Activated naive CD4-positive, alpha-beta T cell treated with anti-CD3 and anti-CD28 coated beads, Interleukin-2, amount 50 U/mL, for 72 hours (primary cell): ENCODE results near the gene COQ10B. TPM values are rescaled to one million over a fixed set of nuclear protein-coding genes. Genes with fewer than 3 reads are reported as not detected.
"Not testable (repeated sequence)": the region's sequence is repeated elsewhere in the genome, so short reads cannot be mapped to it uniquely, and the experiment has no call there.

Experiments used
- ATAC-seq, 2 donors: fragments of 150-1000 bp; cut with Tn5 transposase; 2 replicates each; pipeline ENCODE4 v1.10.0; 2021; ENCODE audit warnings: mild to moderate bottlenecking in 2 of 2, moderate library complexity in 2 of 2
- DNase-seq, 2 donors: peaks; one replicate each; pipeline ENCODE4 v3.0.0; 2021 to 2022; ENCODE audit warnings: low spot score in 2 of 2
- H3K27ac Mint-ChIP-seq, 2 donors: one replicate each; pipeline ENCODE4 v1.8.0; 2022; ENCODE audit warnings: mild to moderate bottlenecking in 2 of 2, mixed read lengths in 2 of 2
- H3K36me3 Mint-ChIP-seq, 2 donors: one replicate each; pipeline ENCODE4 v1.8.0; 2022; ENCODE audit warnings: mixed read lengths in 2 of 2
- H3K9me3 Mint-ChIP-seq, 2 donors: one replicate each; pipeline ENCODE4 v1.8.0; 2022; ENCODE audit warnings: mixed read lengths in 2 of 2
- total RNA-seq, 2 donors: library from RNA; stranded (reverse); gene quantifications; one replicate each; pipeline ENCODE4 v1.2.3, GENCODE V29; 2022

The COQ10B gene
- 10 to 100 TPM; 12.6 to 48.6 TPM for total RNA-seq

GRCh38 chr2:197453123-197453913 lies at the start of gene COQ10B:
TSS of gene COQ10B (plus strand) at chr2:197453552. CDS start at chr2:197453561, 9 bp downstream.
- DNase-seq (peak; percentile 96 to 100), ATAC-seq (peak; percentile 91 to 93)
- Mint-ChIP-seq H3K9me3 (no peaks in the 10 kb centered on the region), H3K27ac (peak within 1 kb of the TSS; percentile 99 to 100), H3K36me3 (peaks cover 7 to 9% of the 10 kb centered on the region in 2 donors)

- DNase-seq: no peak
- Mint-ChIP-seq H3K27ac (no peak overlapping the region), H3K9me3 (no peaks in the 10 kb centered on the region), H3K36me3 (peaks cover 6 to 47% of the 10 kb centered on the region in 2 donors)
- no peak for ATAC-seq
Observed at GRCh38 chr2:197405582-197405981, 47.8 kb upstream of the COQ10B start.

DNA sequence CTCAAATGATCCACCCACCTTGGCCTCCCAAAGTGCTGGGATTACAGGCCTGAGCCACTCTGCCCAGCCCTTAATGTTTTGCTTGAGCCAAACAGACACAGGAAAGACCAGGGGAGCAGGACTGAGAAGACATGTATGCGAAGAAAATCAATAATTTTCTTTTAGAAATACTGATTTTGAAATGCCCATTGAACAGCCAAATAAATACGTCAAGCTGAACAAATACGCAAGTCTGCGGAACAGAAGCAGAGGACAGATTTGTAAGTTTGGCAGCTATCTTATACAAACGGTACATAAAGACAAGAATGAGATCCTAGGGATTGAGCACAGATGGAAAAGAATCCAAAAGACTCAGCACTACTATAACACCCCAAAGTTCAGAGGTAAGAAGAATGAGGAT lies 39.3 kb upstream of the COQ10B start:
- ATAC-seq (no peak), DNase-seq (no peak)
- no peaks in the 10 kb centered on the region for H3K9me3 Mint-ChIP-seq
- peaks cover 0 to 34% of the 10 kb centered on the region in 2 donors for H3K36me3 Mint-ChIP-seq
- H3K27ac Mint-ChIP-seq: no peak overlapping the region

GRCh38 chr2:197414515-197414914 lies 38.8 kb upstream of the COQ10B start:
- no peaks in the 10 kb centered on the region for H3K9me3 Mint-ChIP-seq

DNA sequence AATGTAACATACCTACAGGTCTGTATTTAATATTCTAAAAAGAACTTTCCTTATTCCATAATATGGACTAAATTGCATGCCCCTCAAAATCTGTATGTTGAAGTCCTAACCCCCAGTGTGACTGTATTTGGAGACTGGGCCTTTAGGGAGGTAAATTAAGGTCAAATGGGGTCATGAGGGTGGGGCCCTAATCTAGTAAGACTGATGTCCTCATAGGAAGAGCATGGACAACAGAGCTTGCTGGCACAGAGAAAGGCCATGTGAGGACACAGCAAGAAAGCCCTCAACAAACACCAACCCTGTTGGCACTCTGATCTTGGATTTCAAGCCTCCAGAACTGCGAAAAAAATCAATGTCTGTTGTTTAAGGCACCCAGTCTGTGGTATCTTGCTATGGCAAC lies 37.1 kb upstream of the COQ10B start:
- ATAC-seq (no peak), DNase-seq (no peak)
- Mint-ChIP-seq H3K27ac (no peak overlapping the region), H3K36me3 (peaks cover 0 to 24% of the 10 kb centered on the region in 2 donors), H3K9me3 (no peaks in the 10 kb centered on the region)

More at GRCh38 chr2:197414515-197414914, 38.8 kb upstream of the COQ10B start:
- Mint-ChIP-seq H3K27ac (peak overlapping the region in 1 of 2 donors; percentile 74), H3K36me3 (peaks cover 0 to 31% of the 10 kb centered on the region in 2 donors)
- DNase-seq (no peak), ATAC-seq (no peak)

GRCh38 chr2:197419438-197419837 lies 33.9 kb upstream of the COQ10B start:
- peaks cover 0 to 19% of the 10 kb centered on the region in 2 donors for H3K36me3 Mint-ChIP-seq
- peak overlapping the region in 1 of 2 donors; percentile 50 for H3K27ac Mint-ChIP-seq
- DNase-seq (no peak), ATAC-seq (no peak)
- H3K9me3 Mint-ChIP-seq: no peaks in the 10 kb centered on the region

DNA sequence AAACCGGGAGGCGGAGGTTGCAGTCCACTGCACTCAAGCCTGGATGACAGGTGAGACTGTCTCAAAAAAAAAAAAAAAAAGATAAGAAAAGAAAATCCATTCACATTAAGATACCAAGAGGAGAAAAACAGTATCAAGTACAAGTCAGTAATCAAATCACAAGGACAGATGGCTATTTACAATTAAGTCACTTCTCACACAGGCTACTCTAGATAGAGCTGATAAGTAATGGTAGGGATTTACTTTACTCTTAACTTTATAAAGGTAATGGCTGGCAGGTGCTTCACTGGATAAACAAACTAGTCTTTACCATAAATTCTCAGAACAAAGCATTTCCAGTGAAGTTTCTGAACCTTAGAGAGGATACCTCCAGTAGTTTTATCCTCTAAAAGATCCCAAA lies 30.0 kb upstream of the COQ10B start:
- Mint-ChIP-seq H3K27ac (no peak overlapping the region), H3K36me3 (peaks cover 0 to 1% of the 10 kb centered on the region in 2 donors), H3K9me3 (no peaks in the 10 kb centered on the region)
- DNase-seq: no peak
- ATAC-seq: no peak

- peaks cover 0 to 11% of the 10 kb centered on the region in 2 donors for H3K36me3 Mint-ChIP-seq
- peak overlapping the region in 1 of 2 donors; percentile 53 for H3K27ac Mint-ChIP-seq
- DNase-seq (no peak), ATAC-seq (no peak)
- no peaks in the 10 kb centered on the region for H3K9me3 Mint-ChIP-seq
Observed at GRCh38 chr2:197425550-197425949, 27.8 kb upstream of the COQ10B start.

- peaks cover 0 to 16% of the 10 kb centered on the region in 2 donors for H3K36me3 Mint-ChIP-seq
- peak overlapping the region in 1 of 2 donors; percentile 77 for H3K27ac Mint-ChIP-seq
- DNase-seq: no peak
- no peaks in the 10 kb centered on the region for H3K9me3 Mint-ChIP-seq
- no peak for ATAC-seq
Observed at GRCh38 chr2:197426723-197427603, 26.4 kb upstream of the COQ10B start.

DNA sequence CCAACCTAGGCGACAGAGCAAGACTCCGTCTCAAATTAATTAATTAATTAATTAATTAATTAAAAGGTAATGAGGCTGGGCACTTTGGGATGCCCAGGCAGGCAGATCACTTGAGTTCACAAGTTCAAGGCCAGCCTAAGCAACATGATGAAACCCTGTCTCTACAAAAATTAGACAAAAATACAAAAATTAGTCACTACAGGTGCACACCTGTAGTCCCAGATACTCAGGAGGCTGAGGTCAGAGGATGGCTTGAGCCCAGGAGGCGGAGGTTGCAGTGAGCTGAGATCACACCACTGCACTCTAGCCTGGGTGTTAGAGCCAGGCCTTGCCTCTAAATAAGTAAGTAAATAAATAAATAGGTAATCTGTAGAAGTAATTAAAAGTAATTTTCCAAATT lies 25.4 kb upstream of the COQ10B start:
- Mint-ChIP-seq H3K27ac (peak overlapping the region in 1 of 2 donors; percentile 87), H3K9me3 (no peaks in the 10 kb centered on the region), H3K36me3 (peaks cover 0 to 16% of the 10 kb centered on the region in 2 donors)
- DNase-seq (no peak), ATAC-seq (no peak)

GRCh38 chr2:197431858-197432257 lies 21.5 kb upstream of the COQ10B start:
- peak overlapping the region; percentile 47 to 63 for H3K27ac Mint-ChIP-seq
- peaks cover 24 to 38% of the 10 kb centered on the region in 2 donors for H3K36me3 Mint-ChIP-seq
- ATAC-seq (no peak), DNase-seq (no peak)
- no peaks in the 10 kb centered on the region for H3K9me3 Mint-ChIP-seq

- not testable (repeated sequence) for DNase-seq, H3K9me3 Mint-ChIP-seq, ATAC-seq
- Mint-ChIP-seq H3K36me3 (peaks cover 24 to 38% of the 10 kb centered on the region in 2 donors), H3K27ac (peak overlapping the region in 1 of 2 donors; percentile 100)
Observed at GRCh38 chr2:197432527-197432926, 20.8 kb upstream of the COQ10B start.

DNA sequence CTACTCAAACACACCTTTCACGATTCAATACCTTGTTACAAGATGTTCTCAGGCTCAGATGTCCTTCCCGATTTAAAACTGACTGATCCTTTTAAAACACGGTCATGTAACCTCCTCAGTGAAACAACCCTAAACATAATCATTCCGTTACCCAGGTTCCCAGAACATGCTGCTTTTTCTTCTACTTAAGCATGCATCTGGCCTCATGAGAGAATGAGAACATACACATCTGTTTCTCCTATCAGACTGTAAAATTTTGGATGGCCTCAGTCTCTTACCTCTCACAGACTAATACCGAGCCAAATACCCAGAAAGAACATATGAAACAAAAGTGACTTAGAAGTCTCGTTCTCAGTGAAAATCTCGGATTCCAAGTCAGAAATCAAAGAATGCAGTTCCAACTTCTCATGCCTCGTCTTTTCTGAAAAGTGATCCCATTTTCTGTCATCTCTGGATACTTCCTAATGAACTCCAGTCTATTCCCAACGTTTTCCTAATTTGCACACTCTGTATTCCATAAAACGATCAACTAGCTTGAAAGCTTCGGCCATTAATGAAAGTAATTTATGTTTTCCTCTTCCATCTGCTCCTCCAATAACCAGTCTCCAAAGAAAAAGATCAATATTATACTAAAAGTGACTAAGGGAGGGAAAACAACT lies 19.4 kb upstream of the COQ10B start:
- Mint-ChIP-seq H3K27ac (peak overlapping the region; percentile 100), H3K36me3 (peaks cover 24 to 30% of the 10 kb centered on the region in 2 donors), H3K9me3 (no peaks in the 10 kb centered on the region)
- no peak for DNase-seq
- ATAC-seq: peak in 1 of 2 donors; percentile 13

- peak; percentile 98 to 99 for DNase-seq
- Mint-ChIP-seq H3K36me3 (peaks cover 24 to 27% of the 10 kb centered on the region in 2 donors), H3K27ac (peak within 1 kb of the TSS; percentile 100), H3K9me3 (no peaks in the 10 kb centered on the region)
- ATAC-seq: peak; percentile 96
Observed at GRCh38 chr2:197434541-197435513, 18.5 kb upstream of the COQ10B start, which contains the start of gene SF3B1. TSS of gene SF3B1 (minus strand) at chr2:197435028. CDS start at chr2:197434999, 29 bp downstream.

DNA sequence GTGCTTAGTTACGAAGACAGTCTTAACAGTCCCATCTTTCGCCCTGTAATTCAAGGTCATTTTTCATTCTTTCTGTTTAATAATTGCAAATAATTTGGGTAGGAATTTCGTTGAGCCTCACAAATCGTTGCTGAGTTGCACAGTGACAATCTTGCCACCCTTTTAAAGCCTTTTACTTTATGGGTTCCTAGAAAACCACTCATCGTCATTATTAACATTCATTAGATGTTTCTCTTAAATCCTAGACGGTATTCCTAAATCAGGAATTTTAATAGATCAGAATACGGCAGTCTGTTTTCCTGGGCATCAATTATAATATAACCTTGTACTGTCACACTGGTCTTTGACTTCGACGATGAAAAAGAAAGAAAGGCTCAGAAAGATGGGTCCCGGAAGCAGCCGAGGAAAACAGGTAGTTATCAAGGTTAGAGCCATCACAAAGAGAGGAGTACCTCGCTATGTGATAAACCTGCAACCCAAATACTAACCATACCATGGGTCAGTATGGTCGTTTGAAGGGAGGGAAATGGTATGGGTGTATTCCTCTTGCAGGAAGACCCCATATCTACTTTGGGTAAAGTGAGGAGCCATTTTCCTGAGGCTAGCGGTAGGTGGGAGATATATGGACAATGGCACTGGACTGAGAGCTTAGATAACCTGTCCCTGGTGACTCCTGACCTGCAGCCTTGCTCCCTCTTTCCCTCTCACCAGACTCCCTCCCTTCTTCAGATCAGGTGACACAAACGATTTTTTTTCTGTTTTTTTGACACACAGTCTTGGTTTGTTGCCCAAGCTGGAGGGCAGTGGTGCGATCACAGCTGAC lies 17.5 kb upstream of the COQ10B start:
- Mint-ChIP-seq H3K27ac (peak overlapping the region; percentile 100), H3K9me3 (no peaks in the 10 kb centered on the region), H3K36me3 (peaks cover 24 to 27% of the 10 kb centered on the region in 2 donors)
- no peak for ATAC-seq
- DNase-seq: no peak
